CD4-positive, alpha-beta T cell treated with Interleukin-12 subunit alpha and Interleukin-12 subunit beta, for 1 hour (primary cell): ENCODE data around the gene USP32.
"Not testable (repeated sequence)": the region's sequence is repeated elsewhere in the genome, so short reads cannot be mapped to it uniquely, and the experiment has no call there.

Experiments used
- DNase-seq: peaks from one replicate; pipeline ENCODE4 v3.0.0-alpha.2; 2020

The USP32 gene, protein sequence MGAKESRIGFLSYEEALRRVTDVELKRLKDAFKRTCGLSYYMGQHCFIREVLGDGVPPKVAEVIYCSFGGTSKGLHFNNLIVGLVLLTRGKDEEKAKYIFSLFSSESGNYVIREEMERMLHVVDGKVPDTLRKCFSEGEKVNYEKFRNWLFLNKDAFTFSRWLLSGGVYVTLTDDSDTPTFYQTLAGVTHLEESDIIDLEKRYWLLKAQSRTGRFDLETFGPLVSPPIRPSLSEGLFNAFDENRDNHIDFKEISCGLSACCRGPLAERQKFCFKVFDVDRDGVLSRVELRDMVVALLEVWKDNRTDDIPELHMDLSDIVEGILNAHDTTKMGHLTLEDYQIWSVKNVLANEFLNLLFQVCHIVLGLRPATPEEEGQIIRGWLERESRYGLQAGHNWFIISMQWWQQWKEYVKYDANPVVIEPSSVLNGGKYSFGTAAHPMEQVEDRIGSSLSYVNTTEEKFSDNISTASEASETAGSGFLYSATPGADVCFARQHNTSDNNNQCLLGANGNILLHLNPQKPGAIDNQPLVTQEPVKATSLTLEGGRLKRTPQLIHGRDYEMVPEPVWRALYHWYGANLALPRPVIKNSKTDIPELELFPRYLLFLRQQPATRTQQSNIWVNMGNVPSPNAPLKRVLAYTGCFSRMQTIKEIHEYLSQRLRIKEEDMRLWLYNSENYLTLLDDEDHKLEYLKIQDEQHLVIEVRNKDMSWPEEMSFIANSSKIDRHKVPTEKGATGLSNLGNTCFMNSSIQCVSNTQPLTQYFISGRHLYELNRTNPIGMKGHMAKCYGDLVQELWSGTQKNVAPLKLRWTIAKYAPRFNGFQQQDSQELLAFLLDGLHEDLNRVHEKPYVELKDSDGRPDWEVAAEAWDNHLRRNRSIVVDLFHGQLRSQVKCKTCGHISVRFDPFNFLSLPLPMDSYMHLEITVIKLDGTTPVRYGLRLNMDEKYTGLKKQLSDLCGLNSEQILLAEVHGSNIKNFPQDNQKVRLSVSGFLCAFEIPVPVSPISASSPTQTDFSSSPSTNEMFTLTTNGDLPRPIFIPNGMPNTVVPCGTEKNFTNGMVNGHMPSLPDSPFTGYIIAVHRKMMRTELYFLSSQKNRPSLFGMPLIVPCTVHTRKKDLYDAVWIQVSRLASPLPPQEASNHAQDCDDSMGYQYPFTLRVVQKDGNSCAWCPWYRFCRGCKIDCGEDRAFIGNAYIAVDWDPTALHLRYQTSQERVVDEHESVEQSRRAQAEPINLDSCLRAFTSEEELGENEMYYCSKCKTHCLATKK (N-terminal part only)

DNA sequence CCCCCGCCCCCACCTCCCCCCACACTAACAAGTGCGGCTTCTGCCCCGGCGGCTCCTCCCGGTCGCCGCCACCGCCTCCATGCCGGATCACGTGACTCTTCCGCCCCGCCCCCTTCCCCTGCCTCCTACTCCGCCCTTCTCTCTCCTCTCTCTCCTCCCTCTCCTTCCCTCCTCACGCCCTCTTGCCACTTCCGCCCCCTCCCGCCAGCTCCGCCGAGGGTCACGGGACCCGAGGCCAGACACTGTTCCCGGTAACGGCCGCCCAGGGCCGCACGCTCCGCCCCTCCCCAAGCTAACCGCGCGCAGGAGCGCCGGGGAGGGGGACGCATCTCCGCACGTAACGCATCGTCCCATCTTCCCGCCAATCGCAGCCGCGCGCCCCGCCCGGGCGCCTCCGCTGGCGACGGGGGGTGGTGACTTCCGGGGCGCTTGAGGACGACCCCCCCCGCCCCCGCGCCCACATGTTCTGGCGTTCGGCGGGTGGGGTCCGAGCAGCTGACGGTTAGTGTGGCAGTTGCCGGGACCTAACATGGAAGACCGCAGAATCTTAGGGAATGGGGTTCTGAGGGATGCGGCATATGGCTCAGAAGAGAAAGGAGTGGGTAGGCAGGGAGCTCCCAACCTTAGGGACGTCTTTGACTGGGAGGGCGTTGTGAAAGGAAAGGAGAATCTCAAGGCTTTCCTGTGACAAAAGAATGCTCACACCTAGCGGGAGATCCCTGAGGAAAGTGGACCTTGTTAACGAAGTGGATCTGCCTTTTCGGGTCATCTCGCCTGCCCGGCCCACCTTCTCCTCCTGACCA is at the start of gene USP32:
USP32 (minus strand) TSS at position 92 of the 803 bp plus-strand sequence. CDS start 194 bp downstream, outside the sequence.
- peak; percentile 98 for DNase-seq

DNA sequence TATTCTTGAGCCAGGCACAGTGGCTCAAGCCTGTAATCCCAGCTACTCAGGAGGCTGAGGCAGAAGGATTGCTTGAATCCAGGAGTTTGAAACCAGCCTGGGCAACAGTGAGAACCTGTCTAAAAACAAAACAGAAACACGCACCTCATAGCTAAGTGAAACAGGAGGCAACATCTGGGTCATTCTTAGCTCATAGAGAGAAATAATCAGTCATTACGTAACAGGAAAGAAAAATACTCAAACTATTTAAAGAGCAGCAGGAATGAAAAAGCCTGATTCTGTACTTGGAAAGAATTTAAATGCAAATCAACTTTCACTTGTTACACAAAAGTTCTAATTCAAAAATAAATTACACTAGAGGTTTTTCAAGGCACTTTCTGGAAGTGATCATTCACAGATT is 47.6 kb upstream of the USP32 start:
- no peak for DNase-seq

DNA sequence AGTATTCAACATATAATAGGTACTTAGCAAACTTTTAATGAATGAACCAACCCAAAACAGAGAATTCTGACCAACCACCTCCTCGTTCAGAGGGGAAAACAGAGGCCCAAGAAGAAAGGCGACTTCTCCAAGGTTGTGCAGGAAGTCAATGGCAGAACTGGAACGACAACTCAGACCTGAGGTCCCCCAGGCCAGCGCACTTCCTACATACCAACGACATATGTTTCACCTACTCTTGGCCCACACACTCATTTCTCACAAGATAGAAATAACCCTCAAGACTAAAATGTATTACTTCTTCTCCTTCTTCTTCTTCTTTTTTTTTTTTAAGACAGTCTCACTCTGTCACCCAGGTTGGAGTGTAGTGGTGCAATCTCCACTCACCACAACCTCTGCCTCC is 44.7 kb upstream of the USP32 start:
- no peak for DNase-seq

DNA sequence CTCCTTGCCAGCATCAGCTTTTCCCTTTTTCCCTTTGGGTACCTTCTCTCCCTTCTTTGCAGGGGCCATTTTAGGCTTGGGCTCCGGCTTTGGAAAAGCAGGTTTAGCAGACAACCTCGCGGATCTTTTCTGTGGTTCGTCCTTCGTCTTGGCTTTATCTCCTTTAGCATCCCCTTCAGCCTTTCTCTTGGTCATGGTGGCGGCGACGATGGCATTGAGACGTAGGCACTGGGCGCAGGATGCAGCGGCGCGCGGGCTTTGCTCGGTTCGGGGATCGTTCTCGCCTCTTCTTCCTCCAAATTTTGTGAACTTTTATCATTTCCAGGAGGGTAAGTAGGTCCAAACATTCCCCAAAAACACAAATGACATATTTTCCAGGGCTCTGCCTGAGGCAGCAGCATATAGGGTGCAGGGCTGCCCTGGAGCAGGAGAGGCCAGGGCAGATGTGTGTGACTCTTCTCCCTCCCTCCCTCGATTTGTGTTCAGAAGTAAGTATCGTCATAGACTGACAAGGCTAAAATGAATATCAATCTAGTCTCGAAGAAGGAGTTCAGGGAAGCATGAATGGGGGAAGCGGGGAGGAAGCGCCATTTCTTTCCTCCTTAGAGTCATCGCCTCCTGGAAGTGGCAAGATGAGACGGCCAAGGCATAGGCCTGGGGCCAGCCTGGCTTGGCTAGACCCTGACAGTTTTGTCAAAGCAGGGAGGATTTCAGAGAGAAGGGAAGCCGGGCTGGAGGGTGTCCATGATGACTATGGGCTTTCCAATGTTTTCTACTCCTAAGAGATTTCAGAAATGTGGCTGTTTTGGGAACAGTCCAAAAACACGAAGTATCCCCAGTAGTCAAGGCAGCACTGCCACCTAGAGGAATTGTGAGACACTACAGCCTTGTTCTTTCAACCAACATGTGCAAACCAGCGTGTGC is 43.6 kb upstream of the USP32 start:
- peak; percentile 70 for DNase-seq

DNA sequence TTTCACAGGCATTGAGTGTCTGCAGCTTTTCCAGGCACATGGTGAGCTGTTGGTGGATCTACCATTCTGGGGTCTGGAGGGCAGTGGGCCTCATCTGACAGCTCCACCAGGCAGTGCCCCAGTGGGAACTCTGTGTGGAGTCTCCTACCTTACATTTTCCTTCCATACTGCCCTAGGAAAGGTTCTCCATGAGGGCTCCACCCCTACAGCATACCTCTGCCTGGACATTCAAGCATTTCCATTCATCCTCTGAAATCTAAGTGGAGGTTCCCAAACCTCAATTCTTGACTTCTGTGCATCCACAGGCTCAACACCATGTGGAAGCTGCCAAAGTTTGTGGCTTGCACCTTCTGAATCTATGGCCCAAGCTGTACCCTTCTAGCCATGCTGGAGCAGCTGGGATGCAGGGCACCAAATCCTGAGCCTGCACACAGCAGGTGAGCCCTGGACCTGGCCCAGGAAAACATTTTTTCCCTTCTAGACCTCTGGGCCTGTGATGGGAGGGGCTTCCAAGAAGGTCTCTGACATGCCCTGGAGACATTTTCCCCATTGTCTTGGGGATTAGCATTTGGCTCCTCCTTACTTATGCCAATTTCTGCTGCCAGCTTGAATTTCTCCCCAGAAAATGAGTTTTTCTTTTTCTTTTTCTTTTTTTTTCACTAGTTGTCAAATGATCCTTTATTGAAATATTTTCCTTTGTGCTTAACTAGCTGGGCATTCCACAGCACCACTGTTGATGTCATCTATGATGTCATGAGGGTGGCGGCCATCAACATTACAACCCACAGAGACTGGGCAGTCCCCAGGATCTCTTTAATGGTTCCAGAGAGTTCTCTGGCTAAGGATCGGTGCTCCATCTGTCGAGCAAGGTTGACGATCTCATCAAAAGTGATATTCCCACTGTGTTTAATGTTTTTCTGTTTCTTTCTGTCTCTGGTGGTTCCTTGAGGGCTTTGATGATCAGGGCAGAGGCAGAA is 41.4 kb upstream of the USP32 start:
- DNase-seq: not testable (repeated sequence)

DNA sequence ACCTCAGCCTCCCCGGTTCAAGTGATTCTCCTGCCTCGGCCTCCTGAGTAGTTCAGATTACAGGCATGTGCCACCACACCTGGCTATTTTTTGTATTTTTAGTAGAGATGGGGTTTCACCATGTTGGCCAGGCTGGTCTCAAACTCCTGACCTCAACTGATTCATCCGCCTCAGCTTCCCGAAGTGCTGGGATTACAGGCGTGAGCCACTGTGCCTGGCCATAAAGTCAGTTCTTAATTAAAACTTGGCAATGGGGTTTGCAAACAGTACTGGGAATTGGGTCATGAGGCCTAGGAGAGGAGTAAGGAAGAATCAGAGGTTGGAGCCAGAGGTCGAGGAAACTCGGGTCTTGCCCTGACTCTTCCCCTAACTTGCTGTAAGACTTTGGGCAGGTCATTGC is 38.6 kb upstream of the USP32 start:
- DNase-seq: not testable (repeated sequence)

DNA sequence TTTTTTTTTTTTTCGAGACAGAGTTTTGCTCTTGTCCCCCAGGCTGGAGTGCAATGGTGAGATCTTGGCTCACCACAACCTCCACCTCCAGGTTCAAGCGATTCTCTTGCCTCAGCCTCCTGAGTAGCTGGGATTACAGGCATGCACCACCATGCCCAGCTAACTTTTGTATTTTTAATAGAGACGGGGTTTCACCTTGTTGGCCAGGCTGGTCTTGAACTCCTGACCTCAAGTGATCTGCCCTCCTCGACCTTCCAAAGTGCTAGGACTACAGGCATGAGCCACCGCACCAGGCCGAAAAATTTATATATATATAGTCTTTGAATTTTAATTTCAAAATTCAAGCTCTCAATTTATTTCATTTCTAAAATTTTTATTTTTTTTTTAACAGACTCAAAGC is 36.6 kb upstream of the USP32 start:
- DNase-seq: not testable (repeated sequence)

DNA sequence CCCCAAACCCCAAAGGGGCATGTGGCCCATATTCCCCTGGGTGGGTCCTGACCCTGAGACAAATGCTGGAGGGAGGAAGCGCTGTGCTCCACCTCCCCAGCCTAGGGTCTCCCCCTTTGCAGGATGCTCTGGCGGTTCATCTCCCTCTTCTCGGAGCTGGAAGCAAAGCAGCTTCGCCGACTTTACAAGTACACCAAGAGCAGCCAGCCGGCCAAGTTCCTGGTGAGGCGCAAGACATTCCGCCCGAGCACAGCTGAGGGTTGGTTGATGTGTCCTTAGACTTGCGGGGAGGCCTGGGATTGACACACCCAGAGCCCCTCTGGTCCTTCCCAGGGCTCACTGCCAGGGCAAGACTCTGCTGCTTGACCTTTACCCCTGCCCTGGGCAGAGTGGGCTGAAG is 34.7 kb upstream of the USP32 start:
- no peak for DNase-seq

DNA sequence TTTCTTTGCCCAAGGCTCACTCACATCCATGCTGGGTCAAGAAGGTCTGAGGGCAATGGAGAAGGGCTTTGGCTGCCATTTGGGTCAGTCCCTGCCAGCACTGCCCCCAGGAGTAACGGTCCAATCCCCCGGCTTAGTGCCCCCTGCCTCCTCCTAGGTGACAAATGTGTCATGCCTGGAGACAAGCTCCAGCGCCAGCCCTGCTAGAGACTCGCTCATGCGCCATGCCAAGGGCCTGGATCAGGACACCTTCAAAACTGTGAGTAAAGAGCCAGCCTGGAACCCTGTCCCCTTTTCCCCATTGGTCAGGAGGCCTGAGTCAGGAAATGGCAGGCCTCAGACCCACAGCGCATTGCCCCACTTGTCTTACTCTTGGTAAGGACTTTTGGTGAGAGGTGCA is 33.7 kb upstream of the USP32 start:
- DNase-seq: no peak

DNA sequence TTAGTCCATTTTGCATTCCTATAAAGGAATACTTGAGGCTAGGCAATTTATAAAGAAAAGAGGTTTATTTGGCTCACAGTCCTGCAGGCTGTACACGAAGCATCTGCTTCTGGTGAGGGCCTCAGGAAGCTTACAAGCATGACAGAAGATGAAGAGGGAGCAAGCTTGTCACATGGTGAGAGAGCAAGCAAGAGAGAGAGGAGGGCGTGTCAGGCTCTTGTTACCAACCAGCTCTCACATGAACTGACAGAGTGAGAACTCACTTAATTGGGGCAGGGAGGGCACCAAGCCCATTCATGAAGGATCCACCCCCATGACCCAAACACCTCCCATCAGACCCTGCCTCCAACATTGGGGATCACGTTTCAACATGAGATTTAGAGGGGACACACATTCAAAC is 31.9 kb upstream of the USP32 start:
- DNase-seq: no peak

DNA sequence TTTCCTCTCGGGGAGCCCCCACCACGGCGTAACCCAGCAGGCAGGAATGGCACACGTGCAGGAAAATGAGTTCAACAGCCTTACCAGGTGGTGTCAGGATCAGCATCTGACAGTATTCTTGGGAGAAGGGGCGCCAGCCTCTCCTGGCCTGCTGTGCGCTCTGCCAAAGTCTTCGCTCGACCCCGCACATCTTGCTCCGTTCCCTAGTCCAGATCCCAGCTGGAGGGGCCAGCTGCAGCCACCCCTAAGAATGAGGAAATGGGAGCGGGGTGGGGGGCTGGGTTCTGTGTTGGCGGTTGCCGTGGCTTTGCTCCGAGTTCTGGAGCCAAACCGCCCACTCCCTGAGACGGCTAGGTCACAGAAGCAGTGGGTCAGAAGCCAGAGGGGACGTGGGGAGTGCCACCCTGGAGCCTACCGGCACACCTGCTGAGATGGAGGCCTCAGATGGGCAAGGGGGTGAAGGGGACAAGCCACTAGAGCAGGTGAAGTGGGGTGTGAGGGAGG is 30.3 kb upstream of the USP32 start, which contains the start of gene CHCT1:
CHCT1 (plus strand) TSS at position 328 of the 504 bp plus-strand sequence; CDS start at position 432, 104 bp downstream.
- DNase-seq: no peak

DNA sequence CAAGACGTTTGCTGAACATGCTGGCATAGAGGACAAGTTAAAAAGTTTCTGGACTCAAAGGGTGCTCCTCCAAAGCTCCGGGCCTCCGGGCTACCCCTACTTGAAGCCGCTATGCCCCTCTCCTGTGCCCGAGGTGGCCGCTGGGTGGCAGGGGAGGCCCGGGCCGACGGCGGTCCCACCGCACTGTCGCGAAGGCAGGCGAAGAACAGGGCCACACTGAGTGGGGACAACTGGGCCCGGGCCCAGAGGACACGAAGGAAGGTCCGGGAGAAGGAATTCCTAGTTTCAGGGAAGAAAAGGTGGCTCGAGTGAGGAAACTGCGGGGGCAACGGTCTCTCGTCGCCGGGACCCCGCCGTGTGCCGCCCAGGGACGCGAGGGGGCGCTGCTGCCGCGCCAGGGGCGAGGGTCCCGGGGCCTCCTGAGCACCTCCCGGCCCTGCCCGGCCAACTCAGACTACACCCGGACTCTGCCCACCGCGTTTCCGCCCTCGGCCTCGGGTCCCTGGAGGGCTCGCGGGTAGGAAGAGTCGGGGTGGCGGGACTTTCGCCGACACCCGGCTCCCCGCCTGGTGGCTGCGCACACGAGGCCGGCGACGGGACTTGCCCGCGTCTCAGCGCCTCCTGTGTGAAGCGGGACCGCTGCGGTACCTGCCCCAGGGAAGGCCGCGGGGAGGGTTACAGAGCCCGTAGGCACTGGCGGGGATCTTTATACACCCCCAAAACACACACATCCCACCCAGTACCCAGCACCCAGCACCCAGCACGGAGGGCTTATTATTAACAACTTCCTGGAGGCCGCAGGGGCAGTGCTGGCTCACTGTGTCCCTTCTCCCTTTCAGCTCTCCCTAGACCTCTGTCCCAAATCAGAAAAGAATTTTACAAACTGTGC is 29.6 kb upstream of the USP32 start:
- peak; percentile 74 for DNase-seq

DNA sequence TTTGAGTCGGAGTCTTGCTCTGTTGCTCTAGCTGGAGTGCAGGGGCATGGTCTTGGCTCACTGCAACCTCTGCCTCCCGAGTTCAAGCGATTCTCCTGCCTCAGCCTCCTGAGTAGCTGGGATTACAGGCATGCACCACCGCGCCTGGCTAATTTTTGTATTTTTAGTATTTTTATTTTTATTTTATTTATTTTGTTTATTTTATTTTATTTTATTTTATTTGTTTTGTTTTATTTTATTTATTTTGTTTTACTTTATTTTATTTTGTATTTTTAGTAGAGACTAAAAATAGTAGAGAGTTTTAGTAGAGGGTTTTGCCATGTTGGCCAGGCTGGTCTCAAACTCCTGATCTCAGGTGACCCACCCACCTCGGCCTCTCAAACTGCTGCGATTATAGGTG is 27.9 kb upstream of the USP32 start:
- not testable (repeated sequence) for DNase-seq

DNA sequence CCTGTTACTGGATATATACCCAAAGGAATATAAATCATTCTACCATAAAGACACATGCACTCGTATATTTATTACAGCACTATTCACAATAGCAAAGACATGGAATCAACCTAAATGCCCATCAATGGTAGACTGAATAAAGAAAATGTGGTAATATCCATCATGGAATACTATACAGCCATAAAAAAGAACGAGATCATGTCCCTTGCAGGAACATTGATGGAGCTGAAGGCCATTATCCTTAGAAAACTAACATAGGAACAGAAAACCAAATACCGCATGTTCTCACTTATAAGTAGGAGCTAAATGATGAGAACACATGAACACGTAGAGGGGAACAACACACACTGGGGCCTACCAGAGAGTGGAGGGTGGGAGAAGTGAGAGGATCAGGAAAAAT is 27.1 kb upstream of the USP32 start:
- DNase-seq: not testable (repeated sequence)

DNA sequence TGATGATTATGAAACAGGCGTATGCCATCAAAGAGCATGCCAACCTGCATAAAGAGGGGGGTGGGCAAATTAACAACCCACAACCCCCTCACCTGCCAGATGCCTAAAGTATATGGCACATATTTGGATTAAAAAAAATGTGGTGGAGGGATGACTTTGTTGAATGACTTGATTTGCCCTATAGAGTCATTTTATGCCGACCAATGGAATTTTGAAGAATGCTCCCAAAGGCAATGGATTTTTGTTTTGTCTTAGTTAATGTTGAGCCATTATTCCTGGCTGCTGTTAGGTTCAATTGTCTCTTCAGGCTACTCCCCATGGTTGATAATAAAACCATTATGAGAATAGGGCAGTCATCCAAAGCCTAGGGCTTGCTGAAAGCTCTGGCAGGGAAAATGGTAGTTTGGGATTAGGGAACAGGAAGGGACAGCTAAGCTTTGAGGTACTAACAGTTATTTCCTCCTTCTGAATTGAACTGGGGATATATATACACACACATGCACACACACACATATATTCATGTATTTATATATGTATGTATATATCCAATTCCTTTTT is 24.5 kb upstream of the USP32 start:
- DNase-seq: no peak

DNA sequence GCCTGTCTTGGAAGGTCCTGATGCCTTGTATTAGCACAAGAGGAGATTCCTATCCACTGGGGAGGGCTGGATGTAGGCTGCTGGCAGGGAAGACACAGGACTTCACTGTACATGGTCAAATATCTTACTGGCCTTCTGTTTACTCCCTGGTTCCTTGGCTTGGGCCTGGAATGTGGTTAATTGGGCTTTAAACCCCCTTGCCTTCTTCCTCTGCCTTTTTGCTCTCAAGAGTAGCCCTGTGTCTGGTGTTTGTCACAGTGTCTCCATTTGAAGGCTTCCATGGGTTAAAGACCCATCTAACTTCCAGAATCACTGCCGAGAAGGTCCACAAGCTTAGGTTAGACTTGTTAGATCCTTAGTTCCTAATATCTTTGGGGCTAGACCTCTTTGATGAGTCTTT is 23.2 kb upstream of the USP32 start:
- no peak for DNase-seq

DNA sequence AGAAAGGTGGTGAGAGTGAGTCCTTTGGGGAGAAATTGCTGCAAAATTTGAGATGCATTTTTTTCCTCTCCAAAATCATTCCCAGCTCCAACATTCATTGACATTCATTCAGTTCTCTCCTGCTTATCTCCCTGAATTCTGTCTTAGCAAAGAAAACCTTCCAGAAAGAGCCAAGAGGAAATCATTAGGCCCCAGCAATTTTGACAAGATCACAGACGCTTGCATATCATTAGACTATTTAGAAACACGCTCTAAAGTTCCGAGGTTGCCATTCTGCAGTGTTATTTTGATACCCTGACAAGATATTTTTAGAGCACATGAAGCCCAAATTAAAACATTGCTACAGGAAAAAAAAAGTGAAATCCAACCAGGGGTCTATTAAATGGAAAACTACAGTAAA is 20.8 kb upstream of the USP32 start:
- DNase-seq: no peak

DNA sequence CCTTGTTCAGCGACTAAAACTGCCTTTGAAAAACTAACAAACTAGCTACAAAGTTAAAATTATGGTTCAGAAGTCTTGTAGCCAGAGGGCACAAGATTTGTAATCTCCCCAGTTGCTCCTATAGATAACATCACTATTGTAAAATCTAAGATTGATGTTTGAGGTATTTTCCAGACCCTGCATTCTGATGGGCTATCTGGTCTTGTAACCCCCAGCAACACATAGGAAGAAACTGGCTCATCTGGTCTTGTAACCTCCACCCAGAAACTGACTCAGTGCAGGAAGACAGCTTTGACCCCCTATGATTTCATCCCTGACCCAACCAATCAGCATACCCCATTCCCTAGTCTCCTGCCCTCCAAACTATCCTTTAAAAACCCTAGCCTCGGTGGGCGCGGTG is 18.1 kb upstream of the USP32 start:
- DNase-seq: no peak
